HG02852 (cell line): ENCODE measurements around the gene ADAM23.

Source experiments
- ATAC-seq: cut with Tn5 transposase; IDR thresholded peaks from one replicate; pipeline ENCODE4 v1.9.1; 2021; ENCODE audit warnings: mild to moderate bottlenecking, moderate library complexity; ENCODE audit not compliant: unreplicated experiment

ADAM23 gene

GRCh38 chr2:206639636-206640035 is 196.3 kb downstream of the ADAM23 start:
- ATAC-seq: no peak

GRCh38 chr2:206641226-206641625 is 197.9 kb downstream of the ADAM23 start:
- no peak for ATAC-seq

- no peak for ATAC-seq
Observed at GRCh38 chr2:206642075-206643025, 199.0 kb downstream of the ADAM23 start, which contains the start of gene FAM237A. Gene FAM237A, plus strand, starts transcription at chr2:206642487. Its CDS starts 1,750 bp downstream, at chr2:206644237.

DNA sequence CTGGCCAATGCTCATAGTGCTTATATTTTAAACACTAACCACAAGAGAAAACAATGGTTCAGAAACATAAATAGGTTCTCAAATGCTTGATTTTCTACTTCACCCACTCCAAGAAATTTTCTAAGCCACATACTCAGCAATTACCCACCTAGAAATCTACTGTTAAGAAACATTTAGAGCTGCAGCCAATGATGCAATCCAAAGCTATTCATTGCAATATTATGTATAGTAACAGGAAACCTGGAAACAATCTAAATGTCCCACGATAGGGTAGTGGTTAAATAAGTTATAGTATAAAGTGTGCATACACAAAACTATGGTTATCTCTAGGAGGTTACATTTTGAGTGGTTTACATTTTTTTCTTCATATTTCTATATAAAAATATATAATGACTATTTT is 204.7 kb downstream of the ADAM23 start:
- no peak for ATAC-seq

DNA sequence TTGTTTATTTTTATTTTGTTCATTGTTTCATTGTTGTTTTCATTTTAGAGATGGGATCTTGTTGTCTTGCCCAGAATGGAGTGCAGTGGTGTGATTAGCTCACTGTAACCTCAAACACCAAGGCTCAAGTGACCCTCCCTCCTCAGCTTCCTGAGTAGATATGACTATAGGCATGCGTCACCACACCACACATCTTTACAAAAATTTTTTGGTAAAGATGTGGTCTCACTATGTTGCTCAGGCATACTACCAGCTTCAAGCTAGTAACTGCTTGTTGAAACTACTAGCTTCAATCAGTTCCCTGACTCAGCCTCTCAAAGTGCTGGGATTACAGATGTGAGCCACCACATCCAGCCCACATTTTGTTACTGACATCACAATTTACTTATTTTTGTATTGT is 213.8 kb downstream of the ADAM23 start:
- no peak for ATAC-seq

GRCh38 chr2:206665251-206665650 is 221.9 kb downstream of the ADAM23 start:
- ATAC-seq: no peak
